Measurements from ENCODE around the gene SNX1. TPM values are rescaled to one million over a fixed set of nuclear protein-coding genes. Genes with fewer than 3 reads are reported as not detected.

The SNX1 gene
- total and polyA plus RNA-seq, 2 of the 13 experiments (the other 11 are each of a cell fraction or from before 2014, with no cell fraction given) = 29.3 to 60.1 TPM

- TF ChIP-seq ZBTB26 (CRISPR knock-in tag; IDR thresholded peaks at IDR 0.05; ENCODE audit: borderline replicate concordance) (no peak), AKAP8 (CRISPR knock-in tag; IDR thresholded peaks at IDR 0.05) (peak; percentile 57; the same call in 1 of the 2 replicates), ZNF362 (CRISPR knock-in tag; IDR thresholded peaks at IDR 0.05; ENCODE audit: borderline replicate concordance) (no peak), MLX (CRISPR knock-in tag; IDR thresholded peaks at IDR 0.05) (no peak), ZNF607 (CRISPR knock-in tag; IDR thresholded peaks at IDR 0.05; ENCODE audit: borderline replicate concordance) (no peak), NCOA1 (CRISPR knock-in tag; IDR thresholded peaks at IDR 0.05) (no peak), IRF9 (CRISPR knock-in tag; IDR thresholded peaks at IDR 0.05; ENCODE audit: borderline replicate concordance) (no peak), ESRRA (CRISPR knock-in tag; IDR thresholded peaks at IDR 0.05; ENCODE audit: low read depth) (no peak), ZBTB49 (CRISPR knock-in tag; IDR thresholded peaks at IDR 0.05; ENCODE audit: borderline replicate concordance) (no peak), RORA (CRISPR knock-in tag; IDR thresholded peaks at IDR 0.05) (no peak), PRDM15 (CRISPR knock-in tag; IDR thresholded peaks at IDR 0.05) (no peak), ZNF354B (CRISPR knock-in tag; IDR thresholded peaks at IDR 0.05) (no peak), ZNF691 (CRISPR knock-in tag; IDR thresholded peaks at IDR 0.05; ENCODE audit: borderline replicate concordance, low read depth) (no peak), ZNF430 (CRISPR knock-in tag; IDR thresholded peaks at IDR 0.05) (no peak), POGZ (CRISPR knock-in tag; IDR thresholded peaks at IDR 0.05) (peak; percentile 61; the same call in 1 of the 2 replicates), ZSCAN29 (CRISPR knock-in tag; conservative IDR thresholded peaks at IDR 0.05) (no peak), KLF13 (CRISPR knock-in tag; IDR thresholded peaks at IDR 0.05) (no peak)
These were observed 51.3 kb downstream of the SNX1 start (continued) for GRCh38 chr15:64146885-64147681.

All from HepG2 (cell line).